Liver (tissue), 9 donors: ENCODE measurements around the gene OR10C1. TPM values are rescaled to one million over a fixed set of nuclear protein-coding genes. Genes with fewer than 3 reads are reported as not detected.
"Not testable (repeated sequence)": the region's sequence is repeated elsewhere in the genome, so short reads cannot be mapped to it uniquely, and the experiment has no call there.

Experiments used
- DNase-seq: peaks from one replicate; pipeline ENCODE4 v3.0.0-alpha.2; 2017; ENCODE audit warnings: low spot score
- H3K27ac ChIP-seq, 2 donors: one replicate each; pipeline ENCODE4 v1.7.0; 2013; ENCODE audit warnings: inconsistent platforms in 2 of 2, low read length in 2 of 2, control low read depth in 1 of 2, low read depth in 1 of 2, mild to moderate bottlenecking in 1 of 2
- H3K27me3 ChIP-seq, 4 donors: one replicate each; pipeline versions ENCODE4 v1.6.1 to v1.7.0; 2013; ENCODE audit warnings: low read length in 3 of 4, inconsistent platforms in 1 of 4, mild to moderate bottlenecking in 1 of 4, moderate library complexity in 1 of 4; ENCODE audit not compliant: control insufficient read depth in 4 of 4, insufficient read depth in 4 of 4
- H3K36me3 ChIP-seq, 4 donors: one replicate each; pipeline versions ENCODE4 v1.6.1 to v1.7.0; 2013; ENCODE audit warnings: low read length in 3 of 4, mild to moderate bottlenecking in 3 of 4, low read depth in 1 of 4, moderate library complexity in 1 of 4; ENCODE audit not compliant: control insufficient read depth in 4 of 4, insufficient read depth in 3 of 4
- H3K4me1 ChIP-seq, 4 donors: one replicate each; pipeline versions ENCODE4 v1.6.1 to v1.7.0; 2013; ENCODE audit warnings: low read length in 3 of 4, mild to moderate bottlenecking in 3 of 4, moderate library complexity in 1 of 4; ENCODE audit not compliant: control insufficient read depth in 4 of 4, insufficient read depth in 4 of 4
- H3K4me3 ChIP-seq, 3 donors: one replicate each; pipeline versions ENCODE4 v1.6.1 to v1.7.0; 2013; ENCODE audit warnings: low read length in 3 of 3, control low read depth in 1 of 3, low read depth in 1 of 3, mild to moderate bottlenecking in 1 of 3
- H3K9ac ChIP-seq, 2 donors: one replicate each; pipeline ENCODE4 v1.7.0; 2013; ENCODE audit warnings: low read length in 2 of 2, mild to moderate bottlenecking in 2 of 2, moderate library complexity in 2 of 2, control low read depth in 1 of 2, low read depth in 1 of 2
- H3K9me3 ChIP-seq, 4 donors: one replicate each; pipeline versions ENCODE4 v1.6.1 to v1.7.0; 2013; ENCODE audit warnings: low read length in 3 of 4; ENCODE audit not compliant: control insufficient read depth in 4 of 4
- ATF3 ChIP-seq: IDR thresholded peaks from 2 replicates; pipeline ENCODE4 v1.6.1; 2016; ENCODE audit warnings: antibody characterized with exemption
- EGR1 ChIP-seq, 2 donors: IDR thresholded peaks; 2 replicates each; pipeline ENCODE4 v1.6.1; 2016 to 2018; ENCODE audit warnings: antibody characterized with exemption in 2 of 2, low read depth in 2 of 2
- FOXA1 ChIP-seq: IDR thresholded peaks from 2 replicates; pipeline ENCODE4 v1.6.1; 2016; ENCODE audit warnings: antibody characterized with exemption
- FOXA2 ChIP-seq: IDR thresholded peaks from 2 replicates; pipeline ENCODE4 v1.6.1; 2016; ENCODE audit warnings: antibody characterized with exemption
- GABPA ChIP-seq, 2 donors: IDR thresholded peaks in 1 of 2; conservative IDR thresholded peaks in 1 of 2; 2 replicates each; pipeline ENCODE4 v1.6.1; 2016; ENCODE audit warnings: antibody characterized with exemption in 2 of 2, mild to moderate bottlenecking in 1 of 2, moderate library complexity in 1 of 2
- HNF4G ChIP-seq: IDR thresholded peaks from 2 replicates; pipeline ENCODE4 v1.6.1; 2016; ENCODE audit warnings: antibody characterized with exemption
- JUND ChIP-seq, 2 donors: IDR thresholded peaks; 2 replicates each; pipeline ENCODE4 v1.6.1; 2016; ENCODE audit warnings: antibody characterized with exemption in 2 of 2
- NR2F2 ChIP-seq: IDR thresholded peaks from 2 replicates; pipeline ENCODE4 v1.6.1; 2016; ENCODE audit warnings: antibody characterized with exemption
- RAD21 ChIP-seq, 2 donors: IDR thresholded peaks; 2 replicates each; pipeline ENCODE4 v1.6.1; 2016; ENCODE audit warnings: antibody characterized with exemption in 2 of 2, mild to moderate bottlenecking in 2 of 2
- REST ChIP-seq: IDR thresholded peaks from 2 replicates; pipeline ENCODE4 v1.6.1; 2016; ENCODE audit warnings: antibody characterized with exemption, mild to moderate bottlenecking
- RXRA ChIP-seq, 2 donors: IDR thresholded peaks; 2 replicates each; pipeline ENCODE4 v1.6.1; 2017 to 2018; ENCODE audit warnings: antibody characterized with exemption in 2 of 2, mild to moderate bottlenecking in 1 of 2
- TAF1 ChIP-seq: conservative IDR thresholded peaks from 2 replicates; pipeline ENCODE4 v1.6.1; 2016; ENCODE audit warnings: antibody characterized with exemption, mild to moderate bottlenecking
- YY1 ChIP-seq: IDR thresholded peaks from 2 replicates; pipeline ENCODE4 v1.6.1; 2016; ENCODE audit warnings: antibody characterized with exemption, mild to moderate bottlenecking
- WGBS: extraction: QIAGEN DNeasy Blood & Tissue Kit; methylation state at CpG from one replicate; pipeline ENCODE4 v1.1.7; 2013; 5-methylcytosine and 5-hydroxymethylcytosine counted together
- polyA plus RNA-seq, 2 donors: library from polyadenylated mRNA; stranded (reverse) in 1 of 2; unstranded in 1 of 2; fragments of 200-250 nt in 1 of 2; fragments of >200 nt in 1 of 2; fragmentation: Nextera tagmentation in 1 of 2; extraction: Ambion mirVana in 1 of 2; gene quantifications; one replicate each; pipeline versions ENCODE4 v1.2.1 to v1.2.3, GENCODE V29; 2013 to 2015
- total RNA-seq, 2 donors: library from RNA; depleted of rRNA; stranded (reverse); fragments of >200 nt; gene quantifications; one replicate each; pipeline ENCODE4 v1.2.3, GENCODE V29; 2014
- TF ChIP-seq, protein P1 (sequence below): fragments of 150-350 bp; IDR thresholded peaks from 2 replicates; pipeline ENCODE4 v1.5.1; 2017; ENCODE audit warnings: improper control_type of control experiment, low read depth, low read length; ENCODE audit not compliant: missing input control
- TF ChIP-seq, protein P2 (sequence below): IDR thresholded peaks from 2 replicates; pipeline ENCODE4 v1.6.1; 2016; ENCODE audit warnings: antibody characterized with exemption
- donor health status: healthy.
- donor health status: healthy.
- donor health status: healthy.
- donor health status: healthy.
- donor health status: healthy.

OR10C1 gene
- total and polyA plus RNA-seq, 4 donors = not detected

- H3K9me3 ChIP-seq = no peaks in the 10 kb centered on the region
- no peaks in the 10 kb centered on the region for H3K4me1 ChIP-seq
- 82% methylated on average over 1 of the region's 1 CpG for WGBS
- H3K4me3 ChIP-seq = no peak overlapping the region
- H3K9ac ChIP-seq = no peak overlapping the region
- DNase-seq = no peak
- H3K27me3 ChIP-seq = peaks cover 0 to 2% (median 0%) of the 10 kb centered on the region in 4 donors
- H3K36me3 ChIP-seq = no peaks in the 10 kb centered on the region
- TF ChIP-seq HNF4G (no peak), FOXA2 (no peak), GABPA (IDR thresholded peaks at IDR 0.05 in 1 of 2, conservative IDR thresholded peaks at IDR 0.05 in 1 of 2) (no peak), RAD21 (IDR thresholded peaks at IDR 0.05) (no peak), EGR1 (IDR thresholded peaks at IDR 0.05; ENCODE audit: low read depth in 2 of 2) (no peak), YY1 (no peak), JUND (IDR thresholded peaks at IDR 0.05) (no peak), FOXA1 (no peak), ATF3 (no peak), RXRA (IDR thresholded peaks at IDR 0.05) (no peak), TAF1 (no peak), NR2F2 (no peak), REST (no peak)
- TF ChIP-seq, protein P1, sequence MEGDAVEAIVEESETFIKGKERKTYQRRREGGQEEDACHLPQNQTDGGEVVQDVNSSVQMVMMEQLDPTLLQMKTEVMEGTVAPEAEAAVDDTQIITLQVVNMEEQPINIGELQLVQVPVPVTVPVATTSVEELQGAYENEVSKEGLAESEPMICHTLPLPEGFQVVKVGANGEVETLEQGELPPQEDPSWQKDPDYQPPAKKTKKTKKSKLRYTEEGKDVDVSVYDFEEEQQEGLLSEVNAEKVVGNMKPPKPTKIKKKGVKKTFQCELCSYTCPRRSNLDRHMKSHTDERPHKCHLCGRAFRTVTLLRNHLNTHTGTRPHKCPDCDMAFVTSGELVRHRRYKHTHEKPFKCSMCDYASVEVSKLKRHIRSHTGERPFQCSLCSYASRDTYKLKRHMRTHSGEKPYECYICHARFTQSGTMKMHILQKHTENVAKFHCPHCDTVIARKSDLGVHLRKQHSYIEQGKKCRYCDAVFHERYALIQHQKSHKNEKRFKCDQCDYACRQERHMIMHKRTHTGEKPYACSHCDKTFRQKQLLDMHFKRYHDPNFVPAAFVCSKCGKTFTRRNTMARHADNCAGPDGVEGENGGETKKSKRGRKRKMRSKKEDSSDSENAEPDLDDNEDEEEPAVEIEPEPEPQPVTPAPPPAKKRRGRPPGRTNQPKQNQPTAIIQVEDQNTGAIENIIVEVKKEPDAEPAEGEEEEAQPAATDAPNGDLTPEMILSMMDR = no peak
- TF ChIP-seq, protein P2, sequence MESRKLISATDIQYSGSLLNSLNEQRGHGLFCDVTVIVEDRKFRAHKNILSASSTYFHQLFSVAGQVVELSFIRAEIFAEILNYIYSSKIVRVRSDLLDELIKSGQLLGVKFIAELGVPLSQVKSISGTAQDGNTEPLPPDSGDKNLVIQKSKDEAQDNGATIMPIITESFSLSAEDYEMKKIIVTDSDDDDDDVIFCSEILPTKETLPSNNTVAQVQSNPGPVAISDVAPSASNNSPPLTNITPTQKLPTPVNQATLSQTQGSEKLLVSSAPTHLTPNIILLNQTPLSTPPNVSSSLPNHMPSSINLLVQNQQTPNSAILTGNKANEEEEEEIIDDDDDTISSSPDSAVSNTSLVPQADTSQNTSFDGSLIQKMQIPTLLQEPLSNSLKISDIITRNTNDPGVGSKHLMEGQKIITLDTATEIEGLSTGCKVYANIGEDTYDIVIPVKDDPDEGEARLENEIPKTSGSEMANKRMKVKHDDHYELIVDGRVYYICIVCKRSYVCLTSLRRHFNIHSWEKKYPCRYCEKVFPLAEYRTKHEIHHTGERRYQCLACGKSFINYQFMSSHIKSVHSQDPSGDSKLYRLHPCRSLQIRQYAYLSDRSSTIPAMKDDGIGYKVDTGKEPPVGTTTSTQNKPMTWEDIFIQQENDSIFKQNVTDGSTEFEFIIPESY = no peak
- no peak overlapping the region for H3K27ac ChIP-seq
These were observed 3.6 kb downstream of the OR10C1 start for GRCh38 chr6:29442719-29443118.

DNA sequence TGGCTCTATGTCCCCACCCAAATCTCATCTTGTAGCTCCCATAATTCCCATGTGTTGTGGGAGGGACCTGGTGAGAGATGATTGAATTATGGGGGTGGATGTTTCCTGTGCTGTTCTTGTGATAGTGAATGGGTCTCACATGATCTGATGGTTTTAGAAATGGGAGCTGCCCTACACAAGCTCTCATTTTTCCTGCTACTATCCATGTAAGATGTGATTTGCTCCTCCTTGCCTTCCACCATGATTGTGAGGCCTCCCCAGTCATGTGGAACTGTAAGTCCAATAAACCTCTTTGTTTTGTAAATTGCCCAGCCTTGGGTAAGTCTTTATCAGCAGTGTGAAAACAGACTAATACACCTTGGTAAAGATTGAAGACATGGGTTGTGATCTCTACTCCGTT, 4.9 kb downstream of the OR10C1 start:
- not testable (repeated sequence) for H3K9me3 ChIP-seq, H3K27me3 ChIP-seq, H3K9ac ChIP-seq, H3K4me1 ChIP-seq, H3K36me3 ChIP-seq, H3K27ac ChIP-seq, DNase-seq, H3K4me3 ChIP-seq
- 81% methylated on average over 1 of the region's 1 CpG for WGBS
